SK-N-SH treated with all-trans-retinoic acid at 6 μM for 48 hours (cell line): ENCODE results near the gene TFCP2.

Experiments
- ATAC-seq: fragments of 200-7000 bp; cut with Tn5 transposase; 3 replicates; pipeline ENCODE4 v1.9.1; 2020; ENCODE audit warnings: mild to moderate bottlenecking, moderate library complexity
- ARNTL ChIP-seq: fragments of 450-650 bp; formaldehyde crosslinking; IDR thresholded peaks from 2 replicates; pipeline ENCODE4 v1.5.0; 2020; ENCODE audit warnings: low read depth, mild to moderate bottlenecking, moderate library complexity, borderline replicate concordance
- BACH2 ChIP-seq: fragments of 250-450 bp; sonication (Bioruptor Pico); IDR thresholded peaks from 2 replicates; pipeline ENCODE4 v1.9.0; 2021; ENCODE audit warnings: mild to moderate bottlenecking, borderline replicate concordance
- CREB5 ChIP-seq: fragments of 250-450 bp; sonication (Bioruptor Pico); IDR thresholded peaks from 2 replicates; pipeline ENCODE4 v1.5.1; 2020; ENCODE audit warnings: low read depth, mild to moderate bottlenecking, moderate library complexity
- CSRNP3 ChIP-seq: fragments of 250-450 bp; sonication (Bioruptor Pico); IDR thresholded peaks from 2 replicates; pipeline ENCODE4 v1.5.1; 2021; ENCODE audit warnings: mild to moderate bottlenecking, moderate library complexity
- ESRRG ChIP-seq: fragments of 250-450 bp; sonication (Bioruptor Pico); IDR thresholded peaks from 2 replicates; pipeline ENCODE4 v1.6.1; 2021; ENCODE audit warnings: mild to moderate bottlenecking
- GLIS3 ChIP-seq: fragments of 250-450 bp; sonication (Bioruptor Pico); IDR thresholded peaks from 2 replicates; pipeline ENCODE4 v1.5.0; 2020; ENCODE audit warnings: mild to moderate bottlenecking, moderate library complexity
- ISL1 ChIP-seq: fragments of 250-450 bp; sonication (Bioruptor Pico); IDR thresholded peaks from 2 replicates; pipeline ENCODE4 v2.1.2; 2022; ENCODE audit warnings: mild to moderate bottlenecking, moderate library complexity
- OSR1 ChIP-seq: fragments of 250-450 bp; sonication (Bioruptor Pico); IDR thresholded peaks from 2 replicates; pipeline ENCODE4 v1.8.0; 2022; ENCODE audit warnings: moderate library complexity, mild to moderate bottlenecking, inconsistent platforms
- PATZ1 ChIP-seq: fragments of 250-450 bp; sonication (Bioruptor Pico); IDR thresholded peaks from 2 replicates; pipeline ENCODE4 v1.8.0; 2020; ENCODE audit warnings: mild to moderate bottlenecking, moderate library complexity, borderline replicate concordance
- PPARA ChIP-seq: fragments of 250-450 bp; sonication (Bioruptor Pico); IDR thresholded peaks from 2 replicates; pipeline ENCODE4 v1.5.0; 2020; ENCODE audit warnings: mild to moderate bottlenecking, borderline replicate concordance
- RARB ChIP-seq: fragments of 250-450 bp; sonication (Bioruptor Pico); IDR thresholded peaks from 2 replicates; pipeline ENCODE4 v1.8.0; 2021; ENCODE audit warnings: mild to moderate bottlenecking, moderate library complexity
- SNAI2 ChIP-seq: fragments of 250-450 bp; sonication (Bioruptor Pico); IDR thresholded peaks from 2 replicates; pipeline ENCODE4 v1.5.0; 2020; ENCODE audit warnings: mild to moderate bottlenecking, moderate library complexity
- TCF4 ChIP-seq: fragments of 250-450 bp; sonication (Bioruptor Pico); IDR thresholded peaks from 2 replicates; pipeline ENCODE4 v1.8.0; 2021; ENCODE audit warnings: mild to moderate bottlenecking, moderate library complexity, borderline replicate concordance
- TOX ChIP-seq: fragments of 250-450 bp; sonication (Bioruptor Pico); IDR thresholded peaks from 2 replicates; pipeline ENCODE4 v1.8.0; 2021; ENCODE audit warnings: mild to moderate bottlenecking, moderate library complexity, borderline replicate concordance
- TSHZ2 ChIP-seq: fragments of 250-450 bp; sonication (Bioruptor Pico); IDR thresholded peaks from 2 replicates; pipeline ENCODE4 v1.5.0; 2020; ENCODE audit warnings: mild to moderate bottlenecking, moderate library complexity
- ZC3H10 ChIP-seq: fragments of 250-450 bp; sonication (Bioruptor Pico); IDR thresholded peaks from 2 replicates; pipeline ENCODE4 v1.5.1; 2021; ENCODE audit warnings: mild to moderate bottlenecking, moderate library complexity
- ZFP3 ChIP-seq: fragments of 250-450 bp; sonication (Bioruptor Pico); IDR thresholded peaks from 2 replicates; pipeline ENCODE4 v1.5.0; 2020; ENCODE audit warnings: mild to moderate bottlenecking, moderate library complexity
- ZFP30 ChIP-seq: fragments of 450-650 bp; formaldehyde crosslinking; IDR thresholded peaks from 2 replicates; pipeline ENCODE4 v1.5.0; 2022; ENCODE audit warnings: mild to moderate bottlenecking, moderate library complexity
- ZNF565 ChIP-seq: fragments of 450-650 bp; formaldehyde crosslinking; conservative IDR thresholded peaks from 2 replicates; pipeline ENCODE4 v1.5.0; 2020; ENCODE audit warnings: low read depth, mild to moderate bottlenecking, moderate library complexity
- ZNF70 ChIP-seq: fragments of 450-650 bp; formaldehyde crosslinking; IDR thresholded peaks from 2 replicates; pipeline ENCODE4 v1.5.0; 2020; ENCODE audit warnings: mild to moderate bottlenecking, moderate library complexity
- ZNF8 ChIP-seq: fragments of 450-650 bp; formaldehyde crosslinking; IDR thresholded peaks from 2 replicates; pipeline ENCODE4 v1.5.0; 2020; ENCODE audit warnings: mild to moderate bottlenecking, moderate library complexity

TFCP2 gene

GRCh38 chr12:51202718-51203117 is 29.8 kb upstream of the TFCP2 start:
- no peak for ATAC-seq
- TF ChIP-seq ZNF565 (CRISPR knock-in tag) (no peak), PPARA (CRISPR knock-in tag) (no peak), BACH2 (CRISPR knock-in tag) (no peak), ZFP3 (CRISPR knock-in tag) (no peak), SNAI2 (CRISPR knock-in tag) (no peak), ZNF70 (no peak), ESRRG (no peak), CSRNP3 (CRISPR knock-in tag) (no peak), GLIS3 (no peak), ARNTL (CRISPR knock-in tag) (no peak), TCF4 (CRISPR knock-in tag) (no peak), OSR1 (no peak), ZC3H10 (CRISPR knock-in tag) (no peak), TOX (CRISPR knock-in tag) (no peak), ZNF8 (no peak), PATZ1 (CRISPR knock-in tag) (no peak)

GRCh38 chr12:51200806-51201205 is 27.9 kb upstream of the TFCP2 start:
- no peak for ATAC-seq

GRCh38 chr12:51200156-51200555 is 27.2 kb upstream of the TFCP2 start:
- no peak for TF ChIP-seq RARB (CRISPR knock-in tag)
- TF ChIP-seq PATZ1 (CRISPR knock-in tag): no peak
- TF ChIP-seq ZFP30 (CRISPR knock-in tag): no peak
- no peak for TF ChIP-seq ZNF70
- no peak for TF ChIP-seq CREB5 (CRISPR knock-in tag)
- no peak for TF ChIP-seq PPARA (CRISPR knock-in tag)
- TF ChIP-seq TOX (CRISPR knock-in tag): no peak
- TF ChIP-seq ARNTL (CRISPR knock-in tag): no peak
- TF ChIP-seq ESRRG: no peak
- no peak for TF ChIP-seq ZC3H10 (CRISPR knock-in tag)
- no peak for TF ChIP-seq ZNF565 (CRISPR knock-in tag)
- TF ChIP-seq GLIS3: no peak
- no peak for TF ChIP-seq ZFP3 (CRISPR knock-in tag)
- TF ChIP-seq OSR1: no peak
- TF ChIP-seq SNAI2 (CRISPR knock-in tag): no peak
- no peak for ATAC-seq

More at GRCh38 chr12:51200806-51201205, 27.9 kb upstream of the TFCP2 start:
- no peak for TF ChIP-seq GLIS3
- TF ChIP-seq CSRNP3 (CRISPR knock-in tag): no peak
- TF ChIP-seq ARNTL (CRISPR knock-in tag): no peak
- TF ChIP-seq ISL1: no peak
- TF ChIP-seq SNAI2 (CRISPR knock-in tag): no peak
- no peak for TF ChIP-seq ZNF70

- no peak for ATAC-seq
- no peak for TF ChIP-seq ISL1
- TF ChIP-seq TCF4 (CRISPR knock-in tag): no peak
- TF ChIP-seq OSR1: no peak
- no peak for TF ChIP-seq ZNF565 (CRISPR knock-in tag)
- no peak for TF ChIP-seq PPARA (CRISPR knock-in tag)
- no peak for TF ChIP-seq ZFP3 (CRISPR knock-in tag)
- TF ChIP-seq ZNF70: no peak
- TF ChIP-seq CSRNP3 (CRISPR knock-in tag): no peak
- TF ChIP-seq BACH2 (CRISPR knock-in tag): no peak
- TF ChIP-seq TSHZ2: no peak
Observed at GRCh38 chr12:51199366-51199945, 26.5 kb upstream of the TFCP2 start.
